K562 (cell line): Measurements from ENCODE around the gene RSPH9. TPM values are rescaled to one million over a fixed set of nuclear protein-coding genes. Genes with fewer than 3 reads are reported as not detected.

Experiments
- BDP1 ChIP-seq: IDR thresholded peaks from 3 replicates; pipeline ENCODE4 v1.6.1; 2011; ENCODE audit not compliant: insufficient read length, insufficient read depth
- CBX5 ChIP-seq: IDR thresholded peaks from 2 replicates; pipeline ENCODE4 v1.6.1; 2014; ENCODE audit warnings: low read depth, borderline replicate concordance
- CREM ChIP-seq: IDR thresholded peaks from 2 replicates; pipeline ENCODE4 v1.6.1; 2014; ENCODE audit warnings: antibody characterized with exemption, low read depth
- ESRRB ChIP-seq: fragments of 250-450 bp; sonication (Bioruptor Pico); IDR thresholded peaks from 2 replicates; pipeline ENCODE4 v1.5.0; 2020; ENCODE audit warnings: mild to moderate bottlenecking, moderate library complexity, borderline replicate concordance
- ETV5 ChIP-seq: sonication (generic); formaldehyde crosslinking; IDR thresholded peaks from 2 replicates; pipeline ENCODE4 v1.4.0; 2020; ENCODE audit warnings: low read depth, mild to moderate bottlenecking, missing genetic modification reagents
- FOXJ3 ChIP-seq: sonication (generic); formaldehyde crosslinking; IDR thresholded peaks from 2 replicates; pipeline ENCODE4 v1.4.0; 2020; ENCODE audit warnings: mild to moderate bottlenecking, missing genetic modification reagents
- HDAC3 ChIP-seq: fragments of 450-650 bp; IDR thresholded peaks from 2 replicates; pipeline ENCODE4 v1.6.1; 2018; ENCODE audit warnings: borderline replicate concordance, mild to moderate bottlenecking, moderate library complexity; ENCODE audit not compliant: partially characterized antibody
- KAT2B ChIP-seq: IDR thresholded peaks from one replicate; pipeline ENCODE4 v1.6.1; 2012; ENCODE audit warnings: low read depth, mild to moderate bottlenecking, control low read depth, inconsistent platforms, low read length, moderate library complexity
- KDM4B ChIP-seq, 2 experiments: fragments of 450-650 bp in 1 of 2; sonication (generic) in 1 of 2; IDR thresholded peaks; 2 replicates each; pipeline ENCODE4 v1.6.1; 2016 to 2017; ENCODE audit warnings: borderline replicate concordance in 2 of 2, antibody characterized with exemption in 1 of 2, low read depth in 1 of 2, mild to moderate bottlenecking in 1 of 2
- MEF2D ChIP-seq: conservative IDR thresholded peaks from 2 replicates; pipeline ENCODE4 v1.6.1; 2016; ENCODE audit warnings: low read depth, missing genetic modification characterization, missing compliant biosample characterization
- NFIC ChIP-seq: fragments of 450-650 bp; IDR thresholded peaks from 2 replicates; pipeline ENCODE4 v1.6.1; 2017; ENCODE audit warnings: mild to moderate bottlenecking, inconsistent platforms
- TEAD4 ChIP-seq, 2 experiments: sonication (generic) in 1 of 2; formaldehyde crosslinking in 1 of 2; IDR thresholded peaks; 2 replicates each; pipeline versions ENCODE4 v1.6.1 to v1.8.0; 2012 to 2022; ENCODE audit warnings: borderline replicate concordance in 1 of 2, inconsistent platforms in 1 of 2, low read length in 1 of 2, mild to moderate bottlenecking in 1 of 2, missing genetic modification reagents in 1 of 2
- ZNF445 ChIP-seq: fragments of 250-450 bp; sonication (Bioruptor Pico); IDR thresholded peaks from 2 replicates; pipeline ENCODE4 v1.4.0; 2020; ENCODE audit warnings: low read depth, mild to moderate bottlenecking, moderate library complexity
- polyA plus RNA-seq, 8 experiments: library from polyadenylated mRNA; depleted of rRNA in 4 of 8; stranded (reverse) in 5 of 8; unstranded in 3 of 8; fragments of >200 nt; fragmentation: Nextera tagmentation in 2 of 8; fragmentation: Illumina TruSeq in 1 of 8; extraction: Ambion mirVana in 2 of 8; extraction: Trizol in 1 of 8; gene quantifications; 2 replicates each; pipeline versions ENCODE4 v1.2.1 to v1.2.3, GENCODE V29; 2011 to 2014; ENCODE audit warnings: inconsistent platforms in 1 of 8, missing spikeins in 1 of 8
- total RNA-seq, 7 experiments: library from RNA; depleted of rRNA in 6 of 7; stranded (reverse); fragments of >200 nt in 6 of 7; fragmentation: Illumina TruSeq in 2 of 7; extraction: Trizol in 2 of 7; gene quantifications; 2 replicates each; pipeline versions ENCODE4 v1.2.1 to v1.2.3, GENCODE V29; 2011 to 2021; ENCODE audit warnings: low replicate concordance in 1 of 7
- TF ChIP-seq, protein P1 (sequence below): IDR thresholded peaks from 3 replicates; pipeline ENCODE4 v1.6.1; 2011; ENCODE audit warnings: borderline replicate concordance, mild to moderate bottlenecking, moderate library complexity; ENCODE audit not compliant: insufficient read length; ENCODE audit errors: extremely low read depth
- TF ChIP-seq, protein P2 (sequence below): IDR thresholded peaks from 2 replicates; pipeline ENCODE4 v1.6.1; 2016; ENCODE audit warnings: missing genetic modification characterization, missing compliant biosample characterization

The RSPH9 gene
- total and polyA plus RNA-seq, 9 of the 15 experiments (the other 6 are each of a cell fraction or from before 2014, with no cell fraction given) = 0.05 to 0.60 (median 0.39) TPM; not detected in 6

DNA sequence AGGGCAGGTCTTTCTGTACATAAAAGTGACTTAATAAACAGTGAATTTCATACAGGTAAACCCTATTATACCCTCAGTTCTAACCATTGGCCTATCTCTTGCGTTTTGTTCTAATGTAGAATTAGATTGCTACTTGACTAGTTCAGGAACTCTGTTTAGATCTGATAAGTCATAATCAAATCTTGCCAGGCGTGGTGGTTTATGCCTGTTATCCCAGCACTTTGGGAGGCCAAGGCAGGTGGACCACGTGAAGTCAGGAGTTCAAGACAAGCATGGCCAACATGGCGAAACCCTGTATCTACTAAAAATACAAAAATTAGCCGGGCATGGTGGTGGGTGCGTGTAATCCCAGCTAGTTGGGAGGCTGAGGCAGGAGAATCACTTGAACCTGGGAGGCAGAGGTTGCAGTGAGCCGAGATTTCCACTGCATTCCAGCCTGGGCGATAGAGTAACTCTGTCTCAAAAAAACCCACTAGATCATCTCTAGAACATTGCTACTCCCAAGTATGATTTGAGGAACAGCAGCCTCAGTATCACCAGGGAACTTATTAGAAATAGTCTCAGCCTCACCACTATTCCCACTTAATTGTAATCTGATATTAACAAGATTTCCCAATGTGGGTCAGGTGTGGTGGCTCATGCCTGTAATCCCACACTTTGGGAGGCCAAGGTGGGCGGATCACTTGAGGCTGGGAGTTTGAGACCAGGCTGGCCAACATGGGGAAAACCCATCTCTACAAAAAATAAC lies 27.9 kb upstream of the RSPH9 start (continued):
- TF ChIP-seq KDM4B (IDR thresholded peaks at IDR 0.05; ENCODE audit: borderline replicate concordance in 2 of 2, low read depth in 1 of 2) = no peak
- TF ChIP-seq FOXJ3 (CRISPR knock-in tag) = no peak
- TF ChIP-seq, protein P1, sequence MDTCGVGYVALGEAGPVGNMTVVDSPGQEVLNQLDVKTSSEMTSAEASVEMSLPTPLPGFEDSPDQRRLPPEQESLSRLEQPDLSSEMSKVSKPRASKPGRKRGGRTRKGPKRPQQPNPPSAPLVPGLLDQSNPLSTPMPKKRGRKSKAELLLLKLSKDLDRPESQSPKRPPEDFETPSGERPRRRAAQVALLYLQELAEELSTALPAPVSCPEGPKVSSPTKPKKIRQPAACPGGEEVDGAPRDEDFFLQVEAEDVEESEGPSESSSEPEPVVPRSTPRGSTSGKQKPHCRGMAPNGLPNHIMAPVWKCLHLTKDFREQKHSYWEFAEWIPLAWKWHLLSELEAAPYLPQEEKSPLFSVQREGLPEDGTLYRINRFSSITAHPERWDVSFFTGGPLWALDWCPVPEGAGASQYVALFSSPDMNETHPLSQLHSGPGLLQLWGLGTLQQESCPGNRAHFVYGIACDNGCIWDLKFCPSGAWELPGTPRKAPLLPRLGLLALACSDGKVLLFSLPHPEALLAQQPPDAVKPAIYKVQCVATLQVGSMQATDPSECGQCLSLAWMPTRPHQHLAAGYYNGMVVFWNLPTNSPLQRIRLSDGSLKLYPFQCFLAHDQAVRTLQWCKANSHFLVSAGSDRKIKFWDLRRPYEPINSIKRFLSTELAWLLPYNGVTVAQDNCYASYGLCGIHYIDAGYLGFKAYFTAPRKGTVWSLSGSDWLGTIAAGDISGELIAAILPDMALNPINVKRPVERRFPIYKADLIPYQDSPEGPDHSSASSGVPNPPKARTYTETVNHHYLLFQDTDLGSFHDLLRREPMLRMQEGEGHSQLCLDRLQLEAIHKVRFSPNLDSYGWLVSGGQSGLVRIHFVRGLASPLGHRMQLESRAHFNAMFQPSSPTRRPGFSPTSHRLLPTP = no peak
- TF ChIP-seq ESRRB (CRISPR knock-in tag) = no peak
- TF ChIP-seq MEF2D (tag) = no peak
- TF ChIP-seq HDAC3 = no peak
- TF ChIP-seq TEAD4 (IDR thresholded peaks at IDR 0.05; ENCODE audit: low read length) = peak; percentile 72
- TF ChIP-seq TEAD4 (CRISPR knock-in tag; IDR thresholded peaks at IDR 0.05; ENCODE audit: borderline replicate concordance) = no peak
- no peak for TF ChIP-seq CREM
- no peak for TF ChIP-seq ZNF445 (CRISPR knock-in tag)
- TF ChIP-seq BDP1 = no peak
- TF ChIP-seq, protein P2, sequence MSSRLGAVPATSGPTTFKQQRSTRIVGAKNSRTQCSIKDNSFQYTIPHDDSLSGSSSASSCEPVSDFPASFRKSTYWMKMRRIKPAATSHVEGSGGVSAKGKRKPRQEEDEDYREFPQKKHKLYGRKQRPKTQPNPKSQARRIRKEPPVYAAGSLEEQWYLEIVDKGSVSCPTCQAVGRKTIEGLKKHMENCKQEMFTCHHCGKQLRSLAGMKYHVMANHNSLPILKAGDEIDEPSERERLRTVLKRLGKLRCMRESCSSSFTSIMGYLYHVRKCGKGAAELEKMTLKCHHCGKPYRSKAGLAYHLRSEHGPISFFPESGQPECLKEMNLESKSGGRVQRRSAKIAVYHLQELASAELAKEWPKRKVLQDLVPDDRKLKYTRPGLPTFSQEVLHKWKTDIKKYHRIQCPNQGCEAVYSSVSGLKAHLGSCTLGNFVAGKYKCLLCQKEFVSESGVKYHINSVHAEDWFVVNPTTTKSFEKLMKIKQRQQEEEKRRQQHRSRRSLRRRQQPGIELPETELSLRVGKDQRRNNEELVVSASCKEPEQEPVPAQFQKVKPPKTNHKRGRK (tag) = no peak
- no peak for TF ChIP-seq NFIC
- TF ChIP-seq ETV5 (CRISPR knock-in tag) = no peak
- TF ChIP-seq KAT2B = no peak
- TF ChIP-seq CBX5 = no peak
